HepG2 (cell line): ENCODE data around the gene PHIP. TPM values are rescaled to one million over a fixed set of nuclear protein-coding genes. Genes with fewer than 3 reads are reported as not detected.

Experiments used
- NPAS2 ChIP-seq: sonication (generic); formaldehyde crosslinking; IDR thresholded peaks from 2 replicates; pipeline ENCODE4 v1.8.0; 2022; ENCODE audit warnings: mild to moderate bottlenecking, missing genetic modification reagents, borderline replicate concordance
- SALL2 ChIP-seq: sonication (generic); formaldehyde crosslinking; IDR thresholded peaks from 2 replicates; pipeline ENCODE4 v1.8.1; 2023; ENCODE audit warnings: mild to moderate bottlenecking, missing genetic modification reagents, inconsistent platforms
- SUZ12 ChIP-seq: fragments of 150-350 bp; IDR thresholded peaks from 2 replicates; pipeline ENCODE4 v1.6.1; 2014; ENCODE audit warnings: low read depth, low read length
- TP53 ChIP-seq: sonication (generic); formaldehyde crosslinking; conservative IDR thresholded peaks from 2 replicates; pipeline ENCODE4 v1.4.0; 2020; ENCODE audit warnings: missing genetic modification reagents
- ZNF253 ChIP-seq: sonication (generic); formaldehyde crosslinking; IDR thresholded peaks from 2 replicates; pipeline ENCODE4 v1.8.0; 2022; ENCODE audit warnings: mild to moderate bottlenecking, missing genetic modification reagents, borderline replicate concordance
- ZNF784 ChIP-seq: sonication (generic); formaldehyde crosslinking; IDR thresholded peaks from 2 replicates; pipeline ENCODE4 v1.5.1; 2020; ENCODE audit warnings: missing genetic modification reagents, mild to moderate bottlenecking, borderline replicate concordance
- polyA plus RNA-seq, 8 experiments: library from polyadenylated mRNA; depleted of rRNA in 3 of 8; stranded (reverse) in 7 of 8; unstranded in 1 of 8; fragments of >200 nt; fragmentation: Illumina TruSeq in 4 of 8; extraction: Trizol in 4 of 8; gene quantifications; 2 replicates each; pipeline versions ENCODE4 v1.2.1 to v1.2.3, GENCODE V29; 2011 to 2016; ENCODE audit warnings: low read depth in 4 of 8, missing spikeins in 1 of 8, mixed read lengths in 1 of 8; ENCODE audit not compliant: insufficient read depth in 1 of 8
- total RNA-seq, 5 experiments: library from RNA; depleted of rRNA; stranded (reverse); fragments of >200 nt; fragmentation: Illumina TruSeq; extraction: Trizol; gene quantifications; 2 replicates each; pipeline ENCODE4 v1.2.3, GENCODE V29; 2016; ENCODE audit warnings: low read depth in 1 of 5
- TF ChIP-seq, protein P1 (sequence below): IDR thresholded peaks from 2 replicates; pipeline ENCODE4 v1.6.1; 2016; ENCODE audit warnings: low read depth, missing genetic modification reagents, missing compliant biosample characterization

The PHIP gene
- total and polyA plus RNA-seq, 2 of the 13 experiments (the other 11 are each of a cell fraction or from before 2014, with no cell fraction given): 6.5 to 23.5 TPM

DNA sequence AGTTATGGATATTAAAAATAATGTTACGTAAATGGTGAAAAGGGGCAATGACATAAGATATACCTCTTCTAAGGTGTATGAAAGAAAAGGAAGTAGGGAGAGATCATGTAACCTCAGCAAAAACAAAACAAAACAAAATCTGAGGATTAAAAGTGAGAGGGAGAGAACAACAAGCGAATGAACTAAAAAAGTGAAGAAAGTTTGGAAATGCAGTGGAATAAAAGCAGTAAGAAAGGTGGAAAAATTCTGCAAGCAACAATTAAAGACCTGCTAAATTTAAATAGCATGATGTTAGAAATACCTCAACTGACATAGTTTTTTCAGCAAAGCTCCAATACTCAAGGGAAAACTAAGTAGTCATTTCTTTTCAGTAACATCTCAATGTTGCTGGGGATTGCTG, 48.0 kb downstream of the PHIP start (continued):
- TF ChIP-seq, protein P1, sequence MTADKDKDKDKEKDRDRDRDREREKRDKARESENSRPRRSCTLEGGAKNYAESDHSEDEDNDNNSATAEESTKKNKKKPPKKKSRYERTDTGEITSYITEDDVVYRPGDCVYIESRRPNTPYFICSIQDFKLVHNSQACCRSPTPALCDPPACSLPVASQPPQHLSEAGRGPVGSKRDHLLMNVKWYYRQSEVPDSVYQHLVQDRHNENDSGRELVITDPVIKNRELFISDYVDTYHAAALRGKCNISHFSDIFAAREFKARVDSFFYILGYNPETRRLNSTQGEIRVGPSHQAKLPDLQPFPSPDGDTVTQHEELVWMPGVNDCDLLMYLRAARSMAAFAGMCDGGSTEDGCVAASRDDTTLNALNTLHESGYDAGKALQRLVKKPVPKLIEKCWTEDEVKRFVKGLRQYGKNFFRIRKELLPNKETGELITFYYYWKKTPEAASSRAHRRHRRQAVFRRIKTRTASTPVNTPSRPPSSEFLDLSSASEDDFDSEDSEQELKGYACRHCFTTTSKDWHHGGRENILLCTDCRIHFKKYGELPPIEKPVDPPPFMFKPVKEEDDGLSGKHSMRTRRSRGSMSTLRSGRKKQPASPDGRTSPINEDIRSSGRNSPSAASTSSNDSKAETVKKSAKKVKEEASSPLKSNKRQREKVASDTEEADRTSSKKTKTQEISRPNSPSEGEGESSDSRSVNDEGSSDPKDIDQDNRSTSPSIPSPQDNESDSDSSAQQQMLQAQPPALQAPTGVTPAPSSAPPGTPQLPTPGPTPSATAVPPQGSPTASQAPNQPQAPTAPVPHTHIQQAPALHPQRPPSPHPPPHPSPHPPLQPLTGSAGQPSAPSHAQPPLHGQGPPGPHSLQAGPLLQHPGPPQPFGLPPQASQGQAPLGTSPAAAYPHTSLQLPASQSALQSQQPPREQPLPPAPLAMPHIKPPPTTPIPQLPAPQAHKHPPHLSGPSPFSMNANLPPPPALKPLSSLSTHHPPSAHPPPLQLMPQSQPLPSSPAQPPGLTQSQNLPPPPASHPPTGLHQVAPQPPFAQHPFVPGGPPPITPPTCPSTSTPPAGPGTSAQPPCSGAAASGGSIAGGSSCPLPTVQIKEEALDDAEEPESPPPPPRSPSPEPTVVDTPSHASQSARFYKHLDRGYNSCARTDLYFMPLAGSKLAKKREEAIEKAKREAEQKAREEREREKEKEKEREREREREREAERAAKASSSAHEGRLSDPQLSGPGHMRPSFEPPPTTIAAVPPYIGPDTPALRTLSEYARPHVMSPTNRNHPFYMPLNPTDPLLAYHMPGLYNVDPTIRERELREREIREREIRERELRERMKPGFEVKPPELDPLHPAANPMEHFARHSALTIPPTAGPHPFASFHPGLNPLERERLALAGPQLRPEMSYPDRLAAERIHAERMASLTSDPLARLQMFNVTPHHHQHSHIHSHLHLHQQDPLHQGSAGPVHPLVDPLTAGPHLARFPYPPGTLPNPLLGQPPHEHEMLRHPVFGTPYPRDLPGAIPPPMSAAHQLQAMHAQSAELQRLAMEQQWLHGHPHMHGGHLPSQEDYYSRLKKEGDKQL (CRISPR knock-in tag): no peak
- no peak for TF ChIP-seq NPAS2 (CRISPR knock-in tag)
- TF ChIP-seq ZNF253 (CRISPR knock-in tag): no peak
- no peak for TF ChIP-seq SALL2 (CRISPR knock-in tag)
- no peak for TF ChIP-seq SUZ12
- no peak for TF ChIP-seq ZNF784 (CRISPR knock-in tag)
- no peak for TF ChIP-seq TP53 (CRISPR knock-in tag)
